GM23338 (cell line): ENCODE measurements around the gene POGZ.

Source experiments
- EZH2 ChIP-seq: fragments of 200-600 bp; sonication (generic); IDR thresholded peaks from one replicate; pipeline ENCODE4 v1.8.0; 2017; ENCODE audit warnings: antibody characterized with exemption, mild to moderate bottlenecking, low read depth; ENCODE audit not compliant: unreplicated experiment
- EZH2phosphoT487 ChIP-seq: fragments of 200-600 bp; sonication (generic); IDR thresholded peaks from one replicate; pipeline ENCODE4 v1.8.1; 2018; ENCODE audit warnings: antibody characterized with exemption; ENCODE audit not compliant: unreplicated experiment
- TF ChIP-seq, protein P1 (sequence below): IDR thresholded peaks from one replicate; pipeline ENCODE4 v1.6.1; 2018; ENCODE audit warnings: antibody characterized with exemption; ENCODE audit not compliant: unreplicated experiment
- TF ChIP-seq, protein P2 (sequence below), 2 experiments: fragments of 200-600 bp in 1 of 2; sonication (generic) in 1 of 2; conservative IDR thresholded peaks; 2 replicates each; pipeline versions ENCODE4 v1.5.1 to v1.6.1; 2016 to 2017; ENCODE audit warnings: antibody characterized with exemption in 2 of 2, low read depth in 2 of 2, mild to moderate bottlenecking in 2 of 2, moderate library complexity in 1 of 2

DNA sequence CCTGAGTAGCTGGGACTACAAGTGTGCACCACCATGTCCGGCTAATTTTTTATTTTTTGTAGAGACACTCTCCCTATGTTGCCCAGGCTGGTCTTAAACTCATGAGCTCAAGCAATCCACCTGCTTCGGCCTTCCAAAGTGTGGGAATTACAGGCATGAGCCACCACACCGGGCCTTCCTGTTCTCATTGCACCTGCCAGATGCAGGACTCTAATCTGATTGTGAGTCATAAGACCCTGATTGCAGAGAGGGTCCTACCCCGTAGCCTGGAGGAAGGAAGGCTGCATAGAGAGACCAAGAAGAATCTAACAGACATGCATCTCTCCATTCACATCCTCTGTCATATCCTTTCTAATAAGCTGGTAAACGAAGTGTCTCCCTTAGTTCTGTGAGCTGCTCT lies 32.3 kb upstream of the POGZ start:
- TF ChIP-seq, protein P1, sequence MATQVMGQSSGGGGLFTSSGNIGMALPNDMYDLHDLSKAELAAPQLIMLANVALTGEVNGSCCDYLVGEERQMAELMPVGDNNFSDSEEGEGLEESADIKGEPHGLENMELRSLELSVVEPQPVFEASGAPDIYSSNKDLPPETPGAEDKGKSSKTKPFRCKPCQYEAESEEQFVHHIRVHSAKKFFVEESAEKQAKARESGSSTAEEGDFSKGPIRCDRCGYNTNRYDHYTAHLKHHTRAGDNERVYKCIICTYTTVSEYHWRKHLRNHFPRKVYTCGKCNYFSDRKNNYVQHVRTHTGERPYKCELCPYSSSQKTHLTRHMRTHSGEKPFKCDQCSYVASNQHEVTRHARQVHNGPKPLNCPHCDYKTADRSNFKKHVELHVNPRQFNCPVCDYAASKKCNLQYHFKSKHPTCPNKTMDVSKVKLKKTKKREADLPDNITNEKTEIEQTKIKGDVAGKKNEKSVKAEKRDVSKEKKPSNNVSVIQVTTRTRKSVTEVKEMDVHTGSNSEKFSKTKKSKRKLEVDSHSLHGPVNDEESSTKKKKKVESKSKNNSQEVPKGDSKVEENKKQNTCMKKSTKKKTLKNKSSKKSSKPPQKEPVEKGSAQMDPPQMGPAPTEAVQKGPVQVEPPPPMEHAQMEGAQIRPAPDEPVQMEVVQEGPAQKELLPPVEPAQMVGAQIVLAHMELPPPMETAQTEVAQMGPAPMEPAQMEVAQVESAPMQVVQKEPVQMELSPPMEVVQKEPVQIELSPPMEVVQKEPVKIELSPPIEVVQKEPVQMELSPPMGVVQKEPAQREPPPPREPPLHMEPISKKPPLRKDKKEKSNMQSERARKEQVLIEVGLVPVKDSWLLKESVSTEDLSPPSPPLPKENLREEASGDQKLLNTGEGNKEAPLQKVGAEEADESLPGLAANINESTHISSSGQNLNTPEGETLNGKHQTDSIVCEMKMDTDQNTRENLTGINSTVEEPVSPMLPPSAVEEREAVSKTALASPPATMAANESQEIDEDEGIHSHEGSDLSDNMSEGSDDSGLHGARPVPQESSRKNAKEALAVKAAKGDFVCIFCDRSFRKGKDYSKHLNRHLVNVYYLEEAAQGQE, result no peak
- no peak for TF ChIP-seq EZH2
- TF ChIP-seq, protein P2, sequence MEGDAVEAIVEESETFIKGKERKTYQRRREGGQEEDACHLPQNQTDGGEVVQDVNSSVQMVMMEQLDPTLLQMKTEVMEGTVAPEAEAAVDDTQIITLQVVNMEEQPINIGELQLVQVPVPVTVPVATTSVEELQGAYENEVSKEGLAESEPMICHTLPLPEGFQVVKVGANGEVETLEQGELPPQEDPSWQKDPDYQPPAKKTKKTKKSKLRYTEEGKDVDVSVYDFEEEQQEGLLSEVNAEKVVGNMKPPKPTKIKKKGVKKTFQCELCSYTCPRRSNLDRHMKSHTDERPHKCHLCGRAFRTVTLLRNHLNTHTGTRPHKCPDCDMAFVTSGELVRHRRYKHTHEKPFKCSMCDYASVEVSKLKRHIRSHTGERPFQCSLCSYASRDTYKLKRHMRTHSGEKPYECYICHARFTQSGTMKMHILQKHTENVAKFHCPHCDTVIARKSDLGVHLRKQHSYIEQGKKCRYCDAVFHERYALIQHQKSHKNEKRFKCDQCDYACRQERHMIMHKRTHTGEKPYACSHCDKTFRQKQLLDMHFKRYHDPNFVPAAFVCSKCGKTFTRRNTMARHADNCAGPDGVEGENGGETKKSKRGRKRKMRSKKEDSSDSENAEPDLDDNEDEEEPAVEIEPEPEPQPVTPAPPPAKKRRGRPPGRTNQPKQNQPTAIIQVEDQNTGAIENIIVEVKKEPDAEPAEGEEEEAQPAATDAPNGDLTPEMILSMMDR (conservative IDR thresholded peaks at IDR 0.05; ENCODE audit: low read depth in 2 of 2), result no peak
- no peak for TF ChIP-seq EZH2phosphoT487
